ENCODE measurements around the gene LAPTM5.

LAPTM5 gene

GRCh38 chr1:30683699-30684098 is 73.9 kb downstream of the LAPTM5 start:
- DNase-seq: no peak

Measured in hypothalamus (tissue), 51 donors.